COLO829 (cell line): ENCODE data around the gene EPN3.

ENCODE experiments used
- DNase-seq: peaks from one replicate; pipeline ENCODE4 v3.0.0; 2012; ENCODE audit warnings: low spot score

EPN3 gene

GRCh38 chr17:50570032-50570431 is 37.5 kb downstream of the EPN3 start:
- DNase-seq = no peak

GRCh38 chr17:50570528-50570927 is 38.0 kb downstream of the EPN3 start:
- no peak for DNase-seq

DNA sequence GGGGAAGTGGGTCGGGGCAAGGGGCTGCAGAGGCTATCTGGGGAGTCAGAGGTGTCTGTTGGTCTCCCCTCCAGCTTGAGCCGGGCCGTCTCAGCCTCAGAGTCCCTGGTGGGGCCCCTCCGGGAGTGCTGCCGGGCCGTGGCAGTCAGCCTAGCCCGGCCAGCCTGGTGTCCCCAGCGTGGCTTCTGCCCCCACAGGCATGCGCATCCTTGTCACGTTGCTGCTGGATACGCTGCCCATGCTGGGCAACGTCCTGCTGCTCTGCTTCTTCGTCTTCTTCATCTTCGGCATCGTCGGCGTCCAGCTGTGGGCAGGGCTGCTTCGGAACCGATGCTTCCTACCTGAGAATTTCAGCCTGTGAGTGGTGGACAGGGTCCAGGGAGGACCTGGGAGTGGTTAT is 39.1 kb downstream of the EPN3 start:
- no peak for DNase-seq

GRCh38 chr17:50572541-50572940 is 40.0 kb downstream of the EPN3 start:
- no peak for DNase-seq

DNA sequence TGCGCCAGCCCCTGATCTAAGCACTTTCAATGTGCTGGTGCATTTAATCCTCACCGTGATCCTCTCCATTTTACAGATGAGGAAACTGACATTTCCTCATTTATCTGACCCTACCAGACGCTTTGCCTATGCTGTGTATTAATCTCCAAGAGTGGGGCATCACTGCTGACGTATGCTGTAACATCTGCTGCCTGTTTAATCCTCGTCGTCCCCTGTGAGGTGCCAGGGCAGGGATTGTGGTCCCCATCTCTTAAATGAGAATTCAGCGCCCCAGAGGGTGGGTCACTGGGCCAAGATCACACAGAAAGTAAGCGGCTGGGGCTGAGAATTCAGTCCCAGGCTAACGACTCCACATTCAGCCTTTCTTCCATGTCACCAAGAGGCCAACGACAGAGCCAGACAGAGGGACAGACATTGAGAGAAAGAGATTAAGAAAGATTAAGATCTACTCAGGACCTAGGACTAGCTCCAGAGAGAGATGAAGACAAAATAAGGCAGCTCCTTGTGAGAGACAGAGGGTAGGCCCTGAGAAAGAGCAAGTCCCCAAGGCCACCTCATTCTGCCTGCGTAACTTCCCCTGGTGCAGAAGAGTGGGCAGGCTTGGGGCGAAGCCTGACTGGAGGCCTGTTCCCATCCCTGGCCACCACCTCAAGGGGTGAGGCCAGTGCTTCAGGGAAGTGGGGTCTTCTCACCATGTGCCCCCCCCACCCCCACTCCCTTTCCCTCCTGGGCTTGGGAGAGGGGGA is 41.5 kb downstream of the EPN3 start:
- no peak for DNase-seq

DNA sequence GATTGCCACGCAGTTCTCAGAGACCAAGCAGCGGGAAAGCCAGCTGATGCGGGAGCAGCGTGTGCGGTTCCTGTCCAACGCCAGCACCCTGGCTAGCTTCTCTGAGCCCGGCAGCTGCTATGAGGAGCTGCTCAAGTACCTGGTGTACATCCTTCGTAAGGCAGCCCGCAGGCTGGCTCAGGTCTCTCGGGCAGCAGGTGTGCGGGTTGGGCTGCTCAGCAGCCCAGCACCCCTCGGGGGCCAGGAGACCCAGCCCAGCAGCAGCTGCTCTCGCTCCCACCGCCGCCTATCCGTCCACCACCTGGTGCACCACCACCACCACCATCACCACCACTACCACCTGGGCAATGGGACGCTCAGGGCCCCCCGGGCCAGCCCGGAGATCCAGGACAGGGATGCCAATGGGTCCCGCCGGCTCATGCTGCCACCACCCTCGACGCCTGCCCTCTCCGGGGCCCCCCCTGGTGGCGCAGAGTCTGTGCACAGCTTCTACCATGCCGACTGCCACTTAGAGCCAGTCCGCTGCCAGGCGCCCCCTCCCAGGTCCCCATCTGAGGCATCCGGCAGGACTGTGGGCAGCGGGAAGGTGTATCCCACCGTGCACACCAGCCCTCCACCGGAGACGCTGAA is 43.2 kb downstream of the EPN3 start:
- no peak for DNase-seq

GRCh38 chr17:50576864-50577263 is 44.3 kb downstream of the EPN3 start:
- no peak for DNase-seq

GRCh38 chr17:50577451-50577954 is 45.0 kb downstream of the EPN3 start:
- DNase-seq = no peak

DNA sequence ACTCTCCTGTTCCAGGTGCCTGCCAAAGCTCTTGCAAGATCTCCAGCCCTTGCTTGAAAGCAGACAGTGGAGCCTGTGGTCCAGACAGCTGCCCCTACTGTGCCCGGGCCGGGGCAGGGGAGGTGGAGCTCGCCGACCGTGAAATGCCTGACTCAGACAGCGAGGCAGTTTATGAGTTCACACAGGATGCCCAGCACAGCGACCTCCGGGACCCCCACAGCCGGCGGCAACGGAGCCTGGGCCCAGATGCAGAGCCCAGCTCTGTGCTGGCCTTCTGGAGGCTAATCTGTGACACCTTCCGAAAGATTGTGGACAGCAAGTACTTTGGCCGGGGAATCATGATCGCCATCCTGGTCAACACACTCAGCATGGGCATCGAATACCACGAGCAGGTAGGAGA is 45.6 kb downstream of the EPN3 start:
- no peak for DNase-seq

DNA sequence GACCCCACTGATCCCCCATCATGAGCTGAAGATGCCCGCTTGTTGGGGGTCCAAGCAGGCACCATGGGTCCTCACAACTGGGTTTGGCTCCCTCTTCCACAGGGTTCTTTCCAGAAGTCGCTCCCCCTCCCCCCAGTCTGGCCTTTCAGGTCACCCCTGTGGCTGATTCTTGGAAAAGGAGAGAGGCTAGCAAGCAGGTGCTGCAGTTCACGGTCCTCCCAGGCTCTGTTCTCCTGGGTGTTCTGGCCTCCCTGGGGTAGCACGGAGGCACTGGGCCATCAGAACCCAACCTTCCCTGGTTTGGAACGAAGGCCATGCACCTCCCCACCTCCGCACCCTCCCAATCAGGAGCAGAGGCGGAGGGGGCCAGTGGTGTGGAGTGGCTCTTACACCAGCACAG is 46.9 kb downstream of the EPN3 start:
- DNase-seq = no peak

GRCh38 chr17:50580646-50581045 is 48.1 kb downstream of the EPN3 start:
- DNase-seq = no peak

GRCh38 chr17:50581316-50581715 is 48.8 kb downstream of the EPN3 start:
- DNase-seq = no peak

DNA sequence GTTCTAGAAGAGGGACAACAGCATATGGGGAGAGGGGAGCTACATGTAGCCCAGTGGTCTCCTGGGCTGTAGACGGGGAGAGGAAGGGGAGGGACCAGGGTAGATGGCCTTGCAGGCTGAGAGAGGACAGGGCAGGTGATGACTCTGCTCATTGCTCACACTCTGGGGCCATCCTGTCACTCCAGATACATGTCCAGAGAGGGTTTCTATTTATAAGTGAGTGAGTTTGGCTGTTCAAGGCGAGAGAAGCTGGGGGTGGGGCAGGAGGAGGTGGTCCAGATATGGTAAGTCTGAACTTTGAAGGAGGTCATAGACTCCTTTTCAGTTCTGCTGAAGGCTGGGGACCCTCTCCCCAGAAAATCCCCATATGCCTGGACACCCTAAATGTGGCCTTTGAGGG is 50.2 kb downstream of the EPN3 start:
- DNase-seq = no peak

DNA sequence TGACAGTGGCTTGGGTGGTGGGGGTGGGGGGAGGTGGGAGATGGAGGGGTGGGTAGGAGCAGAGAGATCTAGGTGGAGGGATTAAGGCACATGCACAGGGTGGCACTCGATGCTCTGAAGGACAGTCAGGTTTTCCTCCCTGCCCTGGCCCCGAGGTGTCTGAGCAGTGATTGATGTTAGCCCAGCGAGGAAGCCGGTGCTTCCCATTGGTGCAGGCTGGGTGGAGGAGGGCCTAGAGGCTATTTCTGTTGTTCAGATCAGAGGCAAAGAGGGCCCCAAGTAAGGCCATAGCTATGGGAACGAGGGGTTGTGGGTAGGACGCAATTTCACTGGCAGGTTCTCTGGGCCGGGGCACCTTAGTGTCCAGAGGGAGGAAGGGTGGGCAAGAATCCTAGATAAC is 51.1 kb downstream of the EPN3 start:
- DNase-seq = no peak

DNA sequence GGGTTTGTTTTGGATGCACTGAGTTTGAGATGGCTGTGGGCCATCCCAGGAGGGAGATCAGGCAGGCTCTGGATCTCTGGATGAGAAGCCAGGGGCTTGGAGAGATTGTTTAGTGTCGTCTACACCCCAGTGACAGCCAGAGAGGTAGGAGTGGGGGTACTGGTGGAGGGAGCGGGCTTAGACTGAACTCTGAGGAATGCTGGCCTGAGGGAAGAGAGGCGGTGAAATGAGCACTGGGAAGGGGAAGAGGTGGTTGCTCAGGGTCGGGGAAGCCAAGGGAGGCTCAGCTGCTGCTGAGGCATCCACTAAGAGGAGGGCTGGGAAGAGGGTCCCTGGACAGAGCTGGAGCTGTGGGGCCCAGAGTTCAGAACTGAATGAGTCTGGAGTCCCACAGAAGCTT is 51.6 kb downstream of the EPN3 start:
- DNase-seq = no peak

GRCh38 chr17:50584749-50585148 is 52.2 kb downstream of the EPN3 start:
- no peak for DNase-seq

DNA sequence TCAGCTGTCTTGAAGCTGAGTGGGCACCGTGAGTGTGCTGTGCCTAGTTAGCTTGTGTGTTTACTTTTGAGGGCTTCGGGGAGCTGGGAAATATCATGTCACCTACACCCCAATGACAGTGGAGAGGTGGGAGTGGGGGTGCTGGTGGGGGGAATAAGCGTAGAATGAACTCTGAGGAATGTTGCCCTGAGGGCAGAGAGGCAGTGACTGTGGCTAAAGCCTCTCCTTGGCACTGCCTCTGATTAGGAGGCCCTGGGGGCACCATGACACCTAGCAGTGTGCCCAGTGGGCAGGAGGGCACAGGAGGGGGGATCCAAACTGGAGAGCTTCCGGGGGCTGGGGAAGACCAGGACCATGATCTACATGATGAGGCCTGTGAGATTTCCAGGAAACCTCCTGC is 52.8 kb downstream of the EPN3 start:
- DNase-seq = no peak

DNA sequence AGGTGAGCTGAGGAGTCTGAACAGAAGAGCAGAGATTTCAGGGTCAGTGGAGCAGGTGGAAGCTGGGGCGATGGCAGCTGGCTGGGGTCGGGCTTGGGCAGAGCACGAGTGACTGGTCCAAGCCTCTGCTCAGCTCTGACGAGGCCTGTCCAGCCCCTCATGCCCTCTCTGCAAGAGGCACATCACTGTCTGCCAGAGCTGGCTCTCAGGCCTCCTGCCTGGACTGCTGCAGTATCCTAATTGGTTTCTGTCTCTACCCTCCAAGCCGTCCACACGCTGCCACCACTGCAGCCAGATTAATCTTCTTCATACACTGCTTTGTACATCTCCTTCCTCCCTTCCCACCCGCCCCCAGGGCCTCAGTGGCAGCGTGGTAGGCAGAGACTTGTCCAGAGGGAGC is 53.4 kb downstream of the EPN3 start:
- DNase-seq = no peak

GRCh38 chr17:50586421-50587247 is 54.1 kb downstream of the EPN3 start:
- DNase-seq = no peak

DNA sequence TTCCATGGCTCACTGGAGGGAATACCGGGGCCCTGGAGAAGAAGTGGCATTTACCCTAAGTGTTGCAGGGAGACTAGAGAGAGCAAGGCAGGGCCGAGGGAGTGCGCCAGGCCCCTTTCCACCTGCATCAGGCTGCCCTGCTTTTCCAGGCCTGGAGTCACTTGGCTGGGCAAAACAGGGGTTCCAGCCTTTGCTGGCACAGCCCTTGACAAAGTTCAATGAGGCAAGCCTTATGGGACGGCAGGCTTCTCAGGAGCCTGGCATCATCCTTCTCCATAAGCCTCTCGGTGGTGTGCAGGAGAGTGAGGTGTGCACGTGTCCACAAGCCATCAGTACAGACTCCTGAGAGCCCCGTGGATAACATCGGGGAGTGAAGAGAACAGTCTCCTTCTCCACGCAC is 55.0 kb downstream of the EPN3 start:
- no peak for DNase-seq

- DNase-seq = no peak
Measured at GRCh38 chr17:50588391-50589049, 56.0 kb downstream of the EPN3 start.

DNA sequence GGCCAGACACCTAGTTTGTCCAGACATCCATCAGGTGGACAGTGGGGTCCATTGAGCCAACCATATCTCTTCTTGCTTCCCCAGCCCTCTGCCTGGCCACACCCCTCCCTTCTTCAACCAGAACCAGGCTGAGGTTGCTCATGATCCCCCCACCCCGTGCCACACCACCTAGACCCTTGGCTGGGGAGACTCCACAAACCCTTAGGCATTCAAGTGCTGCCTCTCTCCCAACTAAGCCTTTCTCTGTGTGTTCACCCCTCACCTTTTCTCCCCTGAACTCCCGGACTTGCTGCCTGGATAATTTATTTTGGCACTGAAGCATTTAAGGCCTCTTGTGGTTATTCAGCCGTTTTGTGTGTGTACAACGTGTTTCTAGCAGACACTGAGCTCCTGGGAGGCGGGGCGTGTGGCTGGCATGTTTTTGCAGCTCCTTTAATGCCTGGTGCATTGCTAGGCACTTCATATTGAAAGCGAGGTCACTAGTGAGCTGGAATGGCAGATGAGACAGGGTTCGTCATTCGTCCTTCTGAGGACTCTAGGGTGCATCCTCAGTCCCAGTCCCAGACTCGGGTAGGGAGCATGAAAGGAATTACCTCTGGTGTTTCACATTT is 56.7 kb downstream of the EPN3 start:
- DNase-seq = no peak
